ENCODE measurements around the gene NUDT22.
A peak's percentile ranks its signal among the peaks of the same experiment; 100 is the strongest.

NUDT22 gene

DNA sequence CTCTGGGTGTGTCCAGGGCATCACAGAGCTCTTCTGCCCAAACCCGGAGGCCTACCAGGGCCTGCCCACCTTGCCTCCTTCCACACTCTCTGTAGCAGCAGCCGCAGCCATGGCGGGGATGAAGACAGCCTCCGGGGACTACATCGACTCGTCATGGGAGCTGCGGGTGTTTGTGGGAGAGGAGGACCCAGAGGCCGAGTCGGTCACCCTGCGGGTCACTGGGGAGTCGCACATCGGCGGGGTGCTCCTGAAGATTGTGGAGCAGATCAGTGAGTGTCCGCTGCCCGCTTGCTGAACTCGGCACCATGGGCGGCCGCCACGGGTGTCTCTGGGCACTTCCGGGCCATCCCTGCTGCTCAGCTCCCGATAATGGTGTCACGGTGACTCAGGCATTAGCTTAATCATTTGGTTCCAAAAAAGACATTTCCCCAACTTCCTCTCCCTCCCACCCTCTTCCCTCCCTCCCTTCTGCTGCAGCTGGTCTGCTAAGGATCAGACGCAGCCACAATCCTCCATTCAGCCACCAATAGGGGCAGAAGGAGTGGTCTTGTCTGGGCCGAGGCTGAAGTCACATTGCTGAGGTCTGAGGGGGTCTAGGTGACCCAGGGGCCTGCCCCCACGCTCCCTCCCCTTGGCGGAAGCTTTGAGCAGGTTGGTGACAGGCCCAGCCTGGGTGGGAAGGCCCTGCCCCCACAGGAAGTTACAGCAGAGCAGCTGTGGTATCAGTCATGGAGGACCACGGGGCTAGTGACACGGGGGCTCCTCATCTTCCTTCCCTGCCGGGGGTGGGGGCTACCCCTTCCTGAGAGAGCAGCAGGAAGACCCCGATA lies 18.6 kb upstream of the NUDT22 start:
- DNase-seq, result peak; percentile 93

DNA sequence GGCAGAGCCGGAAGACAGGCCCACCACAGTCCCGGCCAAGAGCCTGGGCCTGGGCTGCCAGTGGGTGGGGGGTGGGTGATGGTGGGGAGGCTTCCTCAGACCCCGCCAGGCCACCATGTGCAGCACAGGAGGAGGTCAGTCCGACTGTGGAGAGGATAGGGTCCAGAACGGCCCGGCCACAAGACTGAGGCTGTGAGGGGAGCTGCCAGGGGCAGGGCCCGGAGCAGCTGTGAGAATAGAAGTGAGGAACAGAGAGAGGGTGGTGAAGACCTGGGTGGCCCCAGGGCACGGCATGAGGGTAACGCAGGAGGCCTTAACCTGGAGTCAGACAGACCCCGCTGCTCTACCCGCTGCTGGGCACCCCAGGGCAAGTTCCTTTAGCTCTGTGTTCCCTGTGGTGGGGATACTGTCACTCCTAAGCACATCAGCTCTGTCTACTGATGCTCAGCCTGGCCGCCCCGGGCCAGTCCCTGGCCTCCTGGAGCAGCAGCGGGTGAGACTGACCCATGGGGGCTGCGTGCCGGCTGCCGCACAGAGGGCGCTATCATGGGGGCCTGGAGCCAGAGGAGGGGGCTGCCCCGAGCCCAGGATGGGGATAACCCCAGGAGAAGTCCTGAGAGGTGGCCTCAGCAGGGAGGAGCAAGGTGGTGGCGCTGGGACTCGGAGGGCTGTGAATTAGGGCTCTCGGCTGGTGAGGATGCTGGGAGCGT lies 17.8 kb upstream of the NUDT22 start:
- peak; percentile 71 for DNase-seq

DNA sequence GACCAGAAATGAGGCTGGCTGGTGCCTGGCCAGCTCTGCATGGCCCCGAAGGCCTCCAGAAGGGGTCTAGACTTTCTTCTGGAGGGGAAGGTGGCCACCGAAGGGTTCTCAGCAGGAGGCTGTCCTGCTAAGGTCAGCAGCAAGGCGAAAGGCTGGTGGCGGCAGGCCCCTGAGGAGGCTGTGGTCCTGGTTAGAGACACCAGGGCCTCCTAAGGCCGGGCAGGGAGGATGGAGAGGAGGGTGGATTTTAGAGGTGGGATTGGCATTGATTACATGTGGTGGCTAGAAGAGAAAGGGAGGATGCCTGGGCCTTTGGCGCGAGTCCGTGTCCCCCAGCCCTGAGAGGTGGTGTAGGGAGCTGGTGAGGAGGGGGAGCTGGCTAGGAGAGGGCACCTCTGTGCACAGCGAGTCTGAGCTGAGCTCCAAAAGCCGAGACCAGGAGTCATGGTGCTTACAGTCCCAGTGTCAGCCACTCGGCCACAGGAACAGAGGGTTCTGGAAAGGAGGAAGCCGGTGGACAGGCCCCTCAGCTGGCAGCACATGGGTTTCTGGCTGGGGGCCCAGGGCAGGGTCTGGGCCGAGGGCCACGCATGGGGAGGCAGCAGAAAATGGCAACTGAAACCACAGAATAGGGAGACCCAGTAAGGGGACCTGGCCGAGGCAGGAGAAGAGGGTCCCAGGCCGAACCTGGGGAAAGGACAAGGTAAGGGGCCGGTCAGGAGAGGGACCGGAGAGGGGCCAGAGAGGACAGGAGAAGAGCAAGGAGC lies 17.1 kb upstream of the NUDT22 start:
- no peak for DNase-seq

DNA sequence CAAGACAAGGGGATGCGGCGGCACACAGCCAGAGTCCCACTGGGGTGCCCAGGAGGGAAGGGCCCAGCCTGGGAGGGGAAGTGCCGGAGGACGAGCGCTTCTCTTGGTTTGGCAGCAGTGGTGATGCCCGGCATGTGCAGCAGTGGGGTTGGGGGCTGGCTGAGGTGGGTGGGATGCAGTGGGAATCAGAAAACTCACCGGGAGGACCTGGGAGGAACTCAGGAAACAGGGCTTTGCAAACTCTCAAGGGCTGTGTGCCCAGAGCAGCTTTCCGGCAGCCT lies 16.6 kb upstream of the NUDT22 start:
- DNase-seq, result no peak

DNA sequence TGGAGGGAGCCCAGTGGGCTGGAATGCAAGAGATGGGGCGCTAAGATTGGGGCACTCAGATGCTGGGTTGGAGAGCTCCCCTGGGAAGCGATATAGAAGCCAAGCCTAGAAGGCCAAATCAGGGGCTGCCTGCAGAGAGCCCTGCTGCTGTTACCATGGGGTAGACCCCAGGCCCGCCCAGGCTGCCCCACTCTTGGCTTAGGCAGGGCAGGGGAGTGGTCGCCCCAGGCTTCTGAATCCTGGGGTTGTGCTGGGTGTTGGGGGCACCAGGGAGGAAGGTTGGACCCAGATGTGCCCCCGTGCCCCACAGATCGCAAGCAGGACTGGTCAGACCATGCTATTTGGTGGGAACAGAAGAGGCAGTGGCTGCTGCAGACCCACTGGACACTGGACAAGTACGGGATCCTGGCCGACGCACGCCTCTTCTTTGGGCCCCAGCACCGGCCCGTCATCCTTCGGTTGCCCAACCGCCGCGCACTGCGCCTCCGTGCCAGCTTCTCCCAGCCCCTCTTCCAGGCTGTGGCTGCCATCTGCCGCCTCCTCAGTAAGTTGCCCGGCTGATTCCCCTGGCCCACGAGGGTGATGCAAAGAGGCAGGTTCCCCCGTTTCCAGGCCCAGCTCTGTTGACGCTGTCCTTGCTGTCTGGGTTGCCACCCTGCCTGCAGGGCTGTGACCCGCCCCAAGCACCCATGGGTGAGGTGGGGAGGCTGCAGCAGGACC lies 15.6 kb upstream of the NUDT22 start:
- DNase-seq, result no peak

DNA sequence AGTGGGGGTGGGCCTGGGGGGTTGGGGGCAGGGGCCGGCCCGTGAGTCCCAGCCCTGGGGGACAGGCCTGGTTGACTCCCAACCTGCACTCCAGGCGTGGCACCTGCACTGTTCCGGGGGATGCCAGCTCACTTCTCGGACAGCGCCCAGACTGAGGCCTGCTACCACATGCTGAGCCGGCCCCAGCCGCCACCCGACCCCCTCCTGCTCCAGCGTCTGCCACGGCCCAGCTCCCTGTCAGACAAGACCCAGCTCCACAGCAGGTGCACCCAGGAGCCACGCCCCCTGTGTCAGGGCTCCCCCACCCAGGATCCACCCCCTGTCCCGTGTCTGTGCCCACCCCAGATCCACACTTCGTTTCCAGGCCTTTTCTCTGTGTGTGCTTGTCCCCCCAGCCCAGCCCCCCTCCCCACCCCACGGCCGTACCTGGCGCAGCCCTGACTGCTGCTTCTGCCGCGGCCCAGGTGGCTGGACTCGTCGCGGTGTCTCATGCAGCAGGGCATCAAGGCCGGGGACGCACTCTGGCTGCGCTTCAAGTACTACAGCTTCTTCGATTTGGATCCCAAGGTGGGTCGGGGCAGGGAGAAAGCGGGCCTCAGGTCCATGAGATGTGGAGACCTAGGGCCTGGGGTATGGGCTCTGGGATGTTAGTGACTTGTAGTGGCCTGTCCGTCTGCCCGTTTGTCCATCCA lies 14.7 kb upstream of the NUDT22 start:
- no peak for DNase-seq

DNA sequence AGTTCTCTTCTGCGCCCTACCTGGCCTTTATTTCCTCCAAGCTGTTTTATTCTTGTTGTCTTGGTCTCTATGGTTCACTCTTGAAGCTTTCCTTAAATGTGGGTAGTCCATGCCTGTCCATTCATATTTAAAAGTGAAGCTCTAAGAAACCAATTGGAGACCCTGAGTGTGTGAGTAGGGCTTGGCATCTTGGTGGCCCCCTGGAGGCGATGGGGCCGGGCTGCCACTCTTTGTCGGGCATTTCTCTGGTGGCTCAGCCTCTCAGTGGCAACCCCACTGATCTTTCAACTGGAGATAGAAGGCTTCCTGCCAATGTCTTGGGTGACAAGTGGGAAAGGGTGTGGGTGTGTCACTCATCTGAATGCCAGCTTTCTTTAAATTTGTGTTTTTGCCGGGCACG lies 9.2 kb upstream of the NUDT22 start:
- DNase-seq, result no peak

DNA sequence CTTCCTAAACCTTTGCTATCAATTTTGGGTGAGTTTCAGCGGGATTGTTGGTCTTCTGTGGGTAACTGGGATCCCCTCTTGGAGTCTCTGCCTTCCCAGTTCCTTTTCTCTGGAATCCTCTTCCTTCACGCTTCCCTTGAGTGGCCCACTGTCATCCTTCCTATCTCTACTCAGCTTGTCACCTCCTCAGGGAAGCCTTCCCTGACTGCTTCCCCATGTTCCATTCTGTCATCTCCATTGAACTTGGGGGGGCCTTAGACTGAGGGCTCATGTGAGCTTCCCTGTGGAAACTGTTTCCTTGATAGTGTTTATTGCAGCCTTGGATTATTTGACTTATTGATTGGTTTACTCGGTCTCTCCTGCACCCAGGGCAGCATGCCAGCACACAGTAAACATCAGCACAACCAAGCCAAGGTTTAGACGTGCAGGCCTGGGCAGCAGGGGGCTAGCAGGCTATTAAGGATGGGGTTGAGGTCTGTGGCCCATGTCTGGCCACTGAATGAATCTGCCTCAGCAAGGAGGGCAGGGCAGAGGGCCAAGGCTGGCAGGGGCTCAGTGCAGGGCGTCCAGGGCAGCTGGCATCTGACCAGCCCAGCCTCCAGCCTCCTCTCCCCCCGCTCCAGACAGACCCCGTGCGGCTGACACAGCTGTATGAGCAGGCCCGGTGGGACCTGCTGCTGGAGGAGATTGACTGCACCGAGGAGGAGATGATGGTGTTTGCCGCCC lies 7.3 kb upstream of the NUDT22 start:
- DNase-seq, result no peak

DNA sequence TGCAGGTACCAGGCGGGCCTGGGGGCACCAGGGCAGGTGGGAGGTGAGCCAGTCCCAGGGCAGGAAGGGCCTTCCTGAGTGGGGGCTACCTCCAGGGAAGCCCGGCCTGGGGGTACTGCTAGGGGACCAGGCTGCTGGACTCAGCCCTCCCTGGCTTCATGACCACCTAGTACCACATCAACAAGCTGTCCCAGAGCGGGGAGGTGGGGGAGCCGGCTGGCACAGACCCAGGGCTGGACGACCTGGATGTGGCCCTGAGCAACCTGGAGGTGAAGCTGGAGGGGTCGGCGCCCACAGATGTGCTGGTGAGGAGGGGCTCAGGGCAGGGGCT lies 6.8 kb upstream of the NUDT22 start:
- DNase-seq, result no peak

DNA sequence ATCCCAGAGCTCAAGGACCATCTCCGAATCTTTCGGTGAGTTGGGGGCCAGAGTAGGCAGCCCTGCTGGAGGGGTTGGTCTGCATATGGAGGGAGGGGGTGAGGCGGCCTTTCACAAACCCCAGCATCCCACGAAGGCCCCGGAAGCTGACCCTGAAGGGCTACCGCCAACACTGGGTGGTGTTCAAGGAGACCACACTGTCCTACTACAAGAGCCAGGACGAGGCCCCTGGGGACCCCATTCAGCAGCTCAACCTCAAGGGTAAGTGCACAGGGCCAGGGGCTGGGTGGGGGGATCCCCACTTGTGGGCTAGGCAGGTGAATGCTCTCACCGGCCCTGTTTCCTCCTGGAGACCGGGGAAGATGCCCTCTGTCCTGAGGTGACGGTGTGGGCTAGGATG lies 6.3 kb upstream of the NUDT22 start:
- DNase-seq, result no peak

DNA sequence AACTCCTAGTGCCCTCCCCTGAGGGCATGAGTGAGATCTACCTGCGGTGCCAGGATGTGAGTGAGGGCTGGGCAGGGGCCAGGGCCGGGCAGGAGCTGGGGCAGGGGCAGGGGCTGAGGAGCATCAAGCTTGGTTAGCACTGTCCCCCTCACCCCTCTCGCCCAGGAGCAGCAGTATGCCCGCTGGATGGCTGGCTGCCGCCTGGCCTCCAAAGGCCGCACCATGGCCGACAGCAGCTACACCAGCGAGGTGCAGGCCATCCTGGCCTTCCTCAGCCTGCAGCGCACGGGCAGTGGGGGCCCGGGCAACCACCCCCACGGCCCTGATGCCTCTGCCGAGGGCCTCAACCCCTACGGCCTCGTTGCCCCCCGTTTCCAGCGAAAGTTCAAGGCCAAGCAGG lies 5.8 kb upstream of the NUDT22 start:
- DNase-seq, result no peak

DNA sequence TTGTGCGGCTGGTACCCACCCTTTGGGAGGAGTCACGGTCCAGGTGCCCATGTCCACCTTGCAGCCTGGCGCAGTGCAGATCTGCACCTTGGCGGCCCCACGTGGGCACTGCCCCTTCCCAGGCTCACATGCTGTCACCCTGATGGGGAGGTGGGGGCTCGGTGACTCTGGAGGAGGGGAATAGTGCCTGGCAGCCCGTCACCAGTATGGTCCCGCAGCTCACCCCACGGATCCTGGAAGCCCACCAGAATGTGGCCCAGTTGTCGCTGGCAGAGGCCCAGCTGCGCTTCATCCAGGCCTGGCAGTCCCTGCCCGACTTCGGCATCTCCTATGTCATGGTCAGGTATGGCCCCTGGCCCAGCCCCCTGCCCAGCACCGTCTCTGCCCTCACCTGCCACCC lies 5.3 kb upstream of the NUDT22 start:
- no peak for DNase-seq

DNA sequence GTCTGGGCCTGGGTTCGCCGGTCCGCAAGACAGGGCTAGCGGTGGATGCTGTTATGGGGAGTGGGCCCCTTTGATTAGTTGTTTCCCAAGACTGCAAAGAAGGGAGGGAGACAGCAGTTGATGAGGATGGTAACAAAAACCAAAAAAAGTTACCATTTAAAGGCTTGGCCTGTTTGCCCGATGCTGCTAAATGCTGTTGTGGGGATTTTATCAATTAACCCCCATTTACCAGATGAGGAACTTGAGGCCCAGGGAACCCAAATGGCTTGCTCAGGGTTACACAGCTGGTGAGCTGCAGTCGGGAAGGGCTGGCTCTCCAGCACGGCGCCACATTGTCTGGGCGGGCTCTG lies 3.4 kb upstream of the NUDT22 start:
- DNase-seq, result no peak

DNA sequence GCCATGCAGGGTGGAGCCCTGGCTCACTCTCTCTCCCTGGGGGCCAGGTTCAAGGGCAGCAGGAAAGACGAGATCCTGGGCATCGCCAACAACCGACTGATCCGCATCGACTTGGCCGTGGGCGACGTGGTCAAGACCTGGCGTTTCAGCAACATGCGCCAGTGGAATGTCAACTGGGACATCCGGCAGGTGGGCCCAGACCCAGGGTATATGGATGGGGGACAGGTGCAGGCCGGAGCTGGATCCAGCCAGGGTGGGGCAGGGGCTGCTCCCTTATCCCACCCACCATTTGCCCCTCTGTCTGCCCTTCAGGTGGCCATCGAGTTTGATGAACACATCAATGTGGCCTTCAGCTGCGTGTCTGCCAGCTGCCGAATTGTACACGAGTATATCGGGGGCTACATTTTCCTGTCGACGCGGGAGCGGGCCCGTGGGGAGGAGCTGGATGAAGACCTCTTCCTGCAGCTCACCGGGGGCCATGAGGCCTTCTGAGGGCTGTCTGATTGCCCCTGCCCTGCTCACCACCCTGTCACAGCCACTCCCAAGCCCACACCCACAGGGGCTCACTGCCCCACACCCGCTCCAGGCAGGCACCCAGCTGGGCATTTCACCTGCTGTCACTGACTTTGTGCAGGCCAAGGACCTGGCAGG lies 2.9 kb upstream of the NUDT22 start:
- no peak for DNase-seq

DNA sequence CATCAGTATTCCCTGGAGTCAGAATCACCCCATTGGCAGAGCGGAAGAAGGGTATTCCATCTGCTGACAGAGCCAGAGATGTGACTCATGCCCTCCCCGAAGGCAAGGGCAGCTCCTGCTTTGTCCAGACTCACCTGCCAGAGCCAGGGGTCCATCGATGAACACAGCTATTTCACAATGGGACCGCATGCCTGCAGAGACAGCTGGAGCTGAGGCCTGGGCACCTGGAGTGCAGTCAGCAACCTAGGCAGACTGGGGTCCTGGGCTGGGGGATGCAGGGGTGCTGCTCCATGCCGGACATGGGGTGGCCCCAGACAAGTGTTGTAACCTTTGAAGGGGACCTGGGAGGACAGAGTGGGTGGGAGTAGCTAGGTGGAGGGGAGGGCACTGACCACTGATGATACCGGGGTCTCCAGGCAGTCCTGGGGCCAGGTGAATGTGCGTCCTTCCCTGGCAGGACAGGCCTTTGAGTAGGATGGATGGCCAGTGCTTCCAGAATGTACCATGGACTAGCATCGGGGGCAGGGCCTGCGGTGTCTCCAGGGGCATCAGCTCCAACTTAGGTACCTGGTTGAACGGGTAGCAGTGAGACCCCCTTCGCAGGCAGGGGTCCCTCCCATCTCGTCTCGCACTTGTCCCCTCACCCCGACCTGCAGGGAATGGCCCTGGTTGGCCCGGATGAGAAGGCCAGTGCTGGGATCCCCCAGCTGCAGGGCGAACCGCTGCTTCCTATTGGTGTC lies 1.8 kb upstream of the NUDT22 start:
- DNase-seq, result no peak

DNA sequence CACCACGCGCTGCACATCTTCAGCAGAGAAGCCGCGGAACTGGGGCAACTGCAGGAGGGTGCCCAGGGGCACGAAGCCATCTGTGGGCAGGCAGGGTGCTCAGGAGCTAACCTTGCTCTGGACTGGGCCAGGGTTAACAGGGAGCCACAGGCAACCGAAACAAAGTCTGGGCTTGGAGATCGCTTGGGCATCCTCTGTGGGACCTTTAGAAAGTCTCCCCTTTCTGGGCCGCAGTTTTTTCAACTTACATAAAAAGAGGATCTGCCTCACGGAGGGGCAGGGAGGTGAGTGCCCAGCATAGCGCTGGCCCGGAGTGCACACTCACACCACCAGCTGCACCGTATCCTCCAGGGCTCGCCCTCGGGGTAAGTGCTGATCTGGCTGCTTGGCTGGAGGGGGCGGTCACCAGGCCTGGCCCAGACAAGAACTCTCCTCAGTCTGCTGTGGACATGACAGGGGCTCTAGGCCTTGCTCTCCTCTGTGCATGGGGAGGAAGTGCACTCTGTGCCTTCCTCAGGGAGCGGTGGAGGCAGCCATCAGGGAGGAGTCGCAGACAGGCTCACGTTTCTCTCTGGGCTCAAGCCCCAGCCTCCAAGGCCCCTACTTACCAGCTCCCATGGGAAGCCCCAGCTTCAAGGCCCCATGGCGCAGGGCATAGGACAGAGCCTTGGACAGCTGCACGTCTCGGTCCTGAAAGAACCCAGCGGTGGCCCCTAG lies 1.0 kb upstream of the NUDT22 start:
- no peak for DNase-seq

DNA sequence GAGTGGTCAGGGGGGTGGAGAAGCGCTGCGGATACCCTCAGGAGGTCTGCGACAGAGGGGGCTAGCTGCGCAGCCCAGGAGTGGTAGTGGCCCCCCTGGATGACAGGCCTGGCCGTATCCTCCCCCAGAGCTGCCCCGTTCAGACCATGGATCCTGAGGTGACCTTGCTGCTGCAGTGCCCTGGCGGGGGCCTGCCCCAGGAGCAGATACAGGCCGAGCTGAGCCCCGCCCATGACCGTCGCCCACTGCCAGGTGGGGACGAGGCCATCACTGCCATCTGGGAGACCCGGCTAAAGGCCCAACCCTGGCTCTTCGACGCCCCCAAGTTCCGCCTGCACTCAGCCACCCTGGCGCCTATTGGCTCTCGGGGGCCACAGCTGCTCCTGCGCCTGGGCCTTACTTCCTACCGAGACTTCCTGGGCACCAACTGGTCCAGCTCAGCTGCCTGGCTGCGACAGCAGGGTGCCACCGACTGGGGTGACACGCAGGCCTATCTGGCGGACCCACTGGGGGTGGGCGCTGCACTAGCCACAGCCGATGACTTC lies 505 bp downstream of the NUDT22 start:
- peak; percentile 85 for DNase-seq

DNA sequence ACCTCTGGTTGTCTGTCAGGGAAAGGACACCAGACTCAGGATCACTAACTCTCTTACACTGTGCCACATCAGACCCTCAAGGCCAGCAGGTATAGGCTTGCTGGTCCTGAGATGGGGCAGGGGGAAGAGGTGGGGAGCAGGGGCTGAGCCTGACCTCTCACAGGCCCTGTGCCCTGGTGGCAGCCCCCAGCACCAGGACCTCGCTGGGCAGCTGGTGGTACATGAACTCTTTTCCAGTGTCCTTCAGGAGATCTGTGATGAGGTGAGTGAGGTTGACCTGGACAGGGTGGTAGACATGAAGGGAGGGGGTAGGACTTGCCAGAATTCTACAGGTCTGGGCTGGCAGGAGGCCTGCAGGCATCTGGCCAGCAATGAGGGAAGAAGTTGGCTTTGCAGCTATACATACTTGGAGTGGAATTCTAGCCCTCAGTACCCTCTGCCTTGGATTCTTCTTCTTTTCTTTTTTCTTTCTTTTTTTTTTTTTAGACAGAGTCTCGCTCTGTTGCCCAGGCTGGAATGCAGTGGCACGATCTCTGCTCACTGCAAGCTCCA lies 1.4 kb downstream of the NUDT22 start:
- no peak for DNase-seq

DNA sequence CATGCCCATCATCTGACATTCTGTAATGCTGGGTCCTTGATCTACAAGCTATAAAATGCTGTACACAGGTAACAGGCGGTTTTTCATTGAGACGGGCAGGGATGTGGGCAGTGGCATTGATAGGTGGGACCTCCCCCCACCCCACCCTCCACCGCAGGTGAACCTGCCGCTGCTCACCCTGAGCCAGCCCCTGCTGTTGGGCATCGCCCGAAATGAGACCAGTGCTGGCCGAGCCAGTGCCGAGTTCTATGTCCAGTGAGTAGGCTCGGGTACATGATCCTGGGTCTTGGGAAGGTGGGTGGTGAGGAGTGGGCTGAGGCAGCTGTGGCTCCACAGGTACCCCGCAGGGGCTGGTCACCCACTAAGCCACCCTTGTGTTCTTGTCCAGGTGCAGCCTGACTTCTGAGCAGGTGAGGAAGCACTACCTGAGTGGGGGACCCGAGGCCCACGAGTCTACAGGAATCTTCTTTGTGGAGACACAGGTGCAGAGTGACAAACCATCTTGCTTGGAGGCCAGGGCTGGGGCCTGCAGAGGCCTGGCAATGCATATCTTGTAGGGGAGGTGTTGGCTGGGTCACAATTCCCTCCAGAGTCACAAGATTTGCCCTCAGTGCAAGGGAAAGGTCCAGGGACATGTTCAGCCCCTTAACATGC lies 3.1 kb downstream of the NUDT22 start:
- no peak for DNase-seq
